Astrocyte (in vitro differentiated cells and primary cell): ENCODE data around the gene SCAP. TPM values are rescaled to one million over a fixed set of nuclear protein-coding genes. Genes with fewer than 3 reads are reported as not detected.

Source experiments
- DNase-seq: peaks from one replicate; pipeline ENCODE4 v3.0.0-alpha.2; 2010; ENCODE audit warnings: low read depth
- FAIRE-seq: peaks from 2 replicates; lab custom pipeline; 2011; peaks lifted over from hg19 to GRCh38; lab: Jason Lieb, UNC
- H2AFZ ChIP-seq: 2 replicates; pipeline ENCODE4 v1.6.0; 2012; ENCODE audit warnings: low read depth, low read length, inconsistent platforms
- H3K27ac ChIP-seq: 2 replicates; pipeline ENCODE4 v1.5.1; 2011; ENCODE audit warnings: low read depth, low read length, inconsistent platforms
- H3K27me3 ChIP-seq: 2 replicates; pipeline ENCODE4 v1.6.0; 2011; ENCODE audit warnings: low read length, inconsistent platforms; ENCODE audit not compliant: insufficient read depth
- H3K36me3 ChIP-seq: 2 replicates; pipeline ENCODE4 v1.5.1; 2011; ENCODE audit warnings: low read length, inconsistent platforms; ENCODE audit not compliant: insufficient read depth
- H3K4me1 ChIP-seq: 2 replicates; pipeline ENCODE4 v1.5.1; 2011; ENCODE audit warnings: low read length, inconsistent platforms; ENCODE audit not compliant: insufficient read depth
- H3K4me2 ChIP-seq: 2 replicates; pipeline ENCODE4 v1.6.0; 2012; ENCODE audit warnings: low read length, inconsistent platforms
- H3K4me3 ChIP-seq: 2 replicates; pipeline ENCODE4 v1.5.1; 2011; ENCODE audit warnings: low read depth, mild to moderate bottlenecking, low read length, inconsistent platforms; ENCODE audit not compliant: insufficient read depth
- H3K79me2 ChIP-seq: 2 replicates; pipeline ENCODE4 v1.6.0; 2012; ENCODE audit warnings: mild to moderate bottlenecking, low read length, inconsistent platforms; ENCODE audit not compliant: insufficient read depth
- H3K9ac ChIP-seq: 2 replicates; pipeline ENCODE4 v1.6.0; 2012; ENCODE audit warnings: mild to moderate bottlenecking, low read length, inconsistent platforms
- H3K9me3 ChIP-seq: 2 replicates; pipeline ENCODE4 v1.5.1; 2012; ENCODE audit warnings: low read depth, mild to moderate bottlenecking, low read length, inconsistent platforms; ENCODE audit not compliant: insufficient read depth
- H4K20me1 ChIP-seq: 2 replicates; pipeline ENCODE4 v1.6.0; 2012; ENCODE audit warnings: low read length, inconsistent platforms; ENCODE audit not compliant: insufficient read depth
- H3K27ac Mint-ChIP-seq: one replicate; pipeline ENCODE4 v1.8.0; 2021; ENCODE audit warnings: mild to moderate bottlenecking, mixed read lengths; ENCODE audit not compliant: unreplicated experiment
- H3K27me3 Mint-ChIP-seq: one replicate; pipeline ENCODE4 v1.8.0; 2021; ENCODE audit warnings: low read depth, mixed read lengths; ENCODE audit not compliant: unreplicated experiment
- H3K36me3 Mint-ChIP-seq: one replicate; pipeline ENCODE4 v1.8.0; 2021; ENCODE audit warnings: low read depth, mixed read lengths; ENCODE audit not compliant: unreplicated experiment
- H3K4me1 Mint-ChIP-seq: one replicate; pipeline ENCODE4 v1.8.0; 2021; ENCODE audit warnings: low read depth, mixed read lengths; ENCODE audit not compliant: unreplicated experiment
- H3K4me3 Mint-ChIP-seq: one replicate; pipeline ENCODE4 v1.8.0; 2021; ENCODE audit warnings: mild to moderate bottlenecking, moderate library complexity, mixed read lengths; ENCODE audit not compliant: unreplicated experiment
- H3K9me3 Mint-ChIP-seq: one replicate; pipeline ENCODE4 v1.8.0; 2021; ENCODE audit warnings: mild to moderate bottlenecking, mixed read lengths; ENCODE audit not compliant: unreplicated experiment
- CTCF ChIP-seq: IDR thresholded peaks from 2 replicates; pipeline ENCODE4 v1.5.1; 2011; ENCODE audit warnings: low read depth, mild to moderate bottlenecking, inconsistent platforms, low read length, moderate library complexity; ENCODE audit not compliant: insufficient read depth
- EZH2 ChIP-seq: IDR thresholded peaks from 2 replicates; pipeline ENCODE4 v1.6.1; 2012; ENCODE audit warnings: mild to moderate bottlenecking, low read length, inconsistent platforms; ENCODE audit not compliant: insufficient read depth
- total RNA-seq: library from RNA; stranded (reverse); gene quantifications from 2 replicates; pipeline ENCODE4 v1.2.1, GENCODE V29; 2021

The SCAP gene
- total RNA-seq, 1 donor from 2014 or later: 47.9 TPM

DNA sequence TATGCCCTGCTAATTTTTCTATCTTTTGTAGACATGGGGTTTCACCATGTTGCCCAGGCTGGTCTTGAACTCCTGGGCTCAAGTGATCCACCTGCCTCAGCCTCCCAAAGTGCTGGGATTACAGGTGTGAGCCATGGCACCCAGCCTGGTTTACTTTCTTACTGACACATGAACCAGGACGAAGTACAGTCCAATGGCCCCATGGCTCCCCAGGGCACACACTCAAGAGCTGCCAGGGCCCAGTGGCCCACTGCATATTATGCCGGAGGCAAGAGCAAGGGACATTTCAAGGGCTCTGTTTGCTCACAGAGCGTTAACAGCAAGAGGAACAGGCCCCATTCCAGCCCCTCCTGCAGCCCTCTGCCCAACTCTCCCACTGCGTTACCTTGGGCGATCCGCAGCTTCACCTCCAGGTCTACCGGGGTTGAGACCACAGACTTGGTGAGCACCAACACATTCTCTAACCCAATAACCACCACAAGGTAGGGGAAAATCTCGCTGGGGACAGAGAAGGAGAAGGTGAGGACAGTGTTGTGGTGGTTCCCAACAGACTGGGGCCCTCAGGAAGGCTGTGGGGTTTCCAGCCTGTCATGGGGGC is 52.1 kb downstream of the SCAP start:
- Mint-ChIP-seq H3K27me3 (no peaks in the 10 kb centered on the region), H3K27ac (no peak overlapping the region), H3K4me3 (no peak overlapping the region), H3K9me3 (no peaks in the 10 kb centered on the region), H3K36me3 (peaks cover 20% of the 10 kb centered on the region), H3K4me1 (peaks cover 4% of the 10 kb centered on the region)
- H3K36me3 ChIP-seq: no peaks in the 10 kb centered on the region
- no peak overlapping the region for H2AFZ ChIP-seq
- H3K27me3 ChIP-seq: no peaks in the 10 kb centered on the region
- no peak for TF ChIP-seq EZH2
- TF ChIP-seq CTCF: no peak
- H3K27ac ChIP-seq: no peak overlapping the region
- no peaks in the 10 kb centered on the region for H3K9me3 ChIP-seq
- H3K9ac ChIP-seq: no peak overlapping the region
- H4K20me1 ChIP-seq: peaks cover 3% of the 10 kb centered on the region
- FAIRE-seq (no peak), DNase-seq (no peak)
- no peak overlapping the region for H3K4me3 ChIP-seq
- H3K4me2 ChIP-seq: no peak overlapping the region
- peaks cover 7% of the 10 kb centered on the region for H3K4me1 ChIP-seq
- H3K79me2 ChIP-seq: peaks cover 2% of the 10 kb centered on the region

DNA sequence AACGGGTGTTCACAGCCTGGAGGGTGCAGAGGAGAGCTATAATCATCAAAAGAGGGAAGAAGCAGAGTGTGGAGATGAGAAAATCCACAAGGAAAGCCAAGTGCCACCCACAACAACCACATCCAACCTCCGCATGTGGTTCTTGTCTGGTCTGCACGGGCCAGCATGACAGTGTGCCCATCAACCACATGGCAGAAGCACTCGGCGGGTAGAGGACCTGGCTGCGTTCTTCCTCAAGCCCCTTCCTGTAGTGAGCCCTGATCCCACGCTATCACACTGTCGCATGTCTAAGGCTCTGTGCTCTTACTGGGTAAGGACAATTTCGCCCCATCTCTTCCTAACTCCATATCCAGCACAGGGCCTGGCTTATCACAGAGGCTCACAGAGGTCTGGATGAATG is 53.0 kb downstream of the SCAP start:
- Histone ChIP-seq H3K4me2 (no peak overlapping the region), H3K27me3 (no peaks in the 10 kb centered on the region), H3K9me3 (no peaks in the 10 kb centered on the region), H3K36me3 (no peaks in the 10 kb centered on the region), H3K27ac (no peak overlapping the region), H2AFZ (no peak overlapping the region), H3K9ac (no peak overlapping the region), H3K4me3 (no peak overlapping the region), H3K79me2 (peaks cover 2% of the 10 kb centered on the region), H3K4me1 (peaks cover 7% of the 10 kb centered on the region), H4K20me1 (peaks cover 3% of the 10 kb centered on the region)
- FAIRE-seq (no peak), DNase-seq (no peak)
- Mint-ChIP-seq H3K27me3 (no peaks in the 10 kb centered on the region), H3K4me3 (no peak overlapping the region), H3K4me1 (peaks cover 4% of the 10 kb centered on the region), H3K9me3 (no peaks in the 10 kb centered on the region), H3K27ac (no peak overlapping the region), H3K36me3 (peaks cover 17% of the 10 kb centered on the region)
- TF ChIP-seq EZH2 (no peak), CTCF (no peak)
